ENCODE measurements around the gene MGAT4B. TPM values are rescaled to one million over a fixed set of nuclear protein-coding genes. Genes with fewer than 3 reads are reported as not detected.

MGAT4B gene
- total RNA-seq, 1 donor from 2014 or later = 160 TPM

- intact Hi-C loops (cut with DNase I) = no loop called here
- no peak for DNase-seq (ENCODE audit: low spot score)
Observed at GRCh38 chr5:179828756-179829421, 22.2 kb upstream of the MGAT4B start.

- intact Hi-C loops (cut with DNase I) = no loop called here
- DNase-seq (ENCODE audit: low spot score) = no peak
Observed at GRCh38 chr5:179827680-179828079, 21.0 kb upstream of the MGAT4B start.

- no peak for DNase-seq (ENCODE audit: low spot score)
- intact Hi-C loops (cut with DNase I) = no loop called here
Observed at GRCh38 chr5:179825655-179826182, 19.1 kb upstream of the MGAT4B start.

GRCh38 chr5:179824745-179825112 is 18.1 kb upstream of the MGAT4B start:
- intact Hi-C loops (cut with DNase I) = no loop called here
- no peak for DNase-seq (ENCODE audit: low spot score)

DNA sequence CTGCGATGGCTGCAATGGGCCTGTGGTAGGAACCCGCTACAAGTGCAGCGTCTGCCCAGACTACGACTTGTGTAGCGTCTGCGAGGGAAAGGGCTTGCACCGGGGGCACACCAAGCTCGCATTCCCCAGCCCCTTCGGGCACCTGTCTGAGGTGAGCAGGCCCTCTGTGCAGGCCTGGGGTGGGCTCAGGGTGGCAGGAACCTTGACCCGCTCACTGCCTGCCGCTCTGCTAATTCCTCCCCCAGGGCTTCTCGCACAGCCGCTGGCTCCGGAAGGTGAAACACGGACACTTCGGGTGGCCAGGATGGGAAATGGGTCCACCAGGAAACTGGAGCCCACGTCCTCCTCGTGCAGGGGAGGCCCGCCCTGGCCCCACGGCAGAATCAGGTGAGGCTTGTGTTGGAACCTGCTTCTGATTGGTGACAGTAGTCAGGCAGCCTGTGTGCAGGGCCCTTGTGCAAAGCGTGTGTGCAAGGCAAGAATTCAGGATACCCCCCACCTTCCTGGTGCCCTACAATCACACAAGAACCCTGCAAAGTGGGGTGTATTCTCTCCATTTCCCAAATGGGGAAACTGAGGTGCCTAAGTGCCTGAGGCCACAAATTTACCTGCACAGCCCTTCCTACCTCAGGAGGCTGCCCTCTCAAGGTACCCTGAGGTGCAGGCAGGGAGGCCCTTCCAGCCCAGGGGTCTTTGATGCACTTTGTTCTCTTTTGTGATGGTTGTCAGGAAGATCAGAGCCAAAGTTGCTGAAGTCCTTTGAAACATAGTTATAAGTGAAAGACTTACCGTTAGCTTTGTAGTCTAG is 17.5 kb upstream of the MGAT4B start:
- intact Hi-C loops (cut with DNase I) = no loop called here
- DNase-seq (ENCODE audit: low spot score) = no peak

DNA sequence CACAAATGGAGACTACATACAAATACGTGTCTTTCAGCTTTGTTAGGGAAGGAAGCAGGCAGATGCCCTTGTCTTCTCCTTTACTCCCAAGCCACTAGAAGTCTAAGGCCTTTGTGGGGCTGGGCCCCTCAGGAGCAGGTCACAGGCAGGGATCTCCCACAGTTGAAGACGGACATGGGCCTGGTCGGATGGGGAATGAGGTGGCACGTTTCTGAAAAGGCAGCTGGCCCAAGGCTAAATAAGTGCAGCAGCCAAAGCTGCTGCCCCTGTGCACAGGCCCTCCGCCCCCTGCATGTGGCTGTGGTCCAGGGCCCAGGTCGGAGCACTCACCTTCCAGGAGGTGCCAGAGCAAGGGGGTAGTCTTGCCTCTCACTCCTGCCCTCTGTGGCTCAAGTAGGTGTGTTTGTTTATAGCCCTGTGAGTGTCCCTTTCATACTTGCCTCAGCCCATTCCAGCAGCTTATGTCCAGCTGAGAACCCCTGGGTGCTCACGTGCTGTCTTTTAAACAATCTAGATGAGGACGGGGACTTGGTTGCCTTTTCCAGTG is 15.9 kb upstream of the MGAT4B start:
- no peak for DNase-seq (ENCODE audit: low spot score)
- intact Hi-C loops (cut with DNase I) = no loop called here

DNA sequence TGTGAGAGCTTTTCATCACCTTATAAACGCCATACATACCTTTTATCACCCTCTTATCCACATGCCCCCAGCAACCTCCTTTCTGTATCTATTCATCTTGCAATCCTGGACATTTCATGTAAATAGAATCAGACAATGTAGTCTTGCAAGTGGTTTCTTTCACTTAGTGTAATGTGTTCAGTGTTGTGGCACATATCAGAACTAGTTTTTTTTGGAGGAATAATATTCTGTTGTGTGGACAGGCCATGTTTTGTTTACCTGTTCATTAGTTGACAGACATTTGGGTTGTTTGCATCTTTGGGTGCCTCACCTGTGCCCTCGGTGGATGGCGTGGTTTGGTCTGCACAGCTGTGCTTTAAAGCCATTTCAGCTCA is 15.4 kb upstream of the MGAT4B start:
- intact Hi-C loops (cut with DNase I) = no loop called here
- no peak for DNase-seq (ENCODE audit: low spot score)

DNA sequence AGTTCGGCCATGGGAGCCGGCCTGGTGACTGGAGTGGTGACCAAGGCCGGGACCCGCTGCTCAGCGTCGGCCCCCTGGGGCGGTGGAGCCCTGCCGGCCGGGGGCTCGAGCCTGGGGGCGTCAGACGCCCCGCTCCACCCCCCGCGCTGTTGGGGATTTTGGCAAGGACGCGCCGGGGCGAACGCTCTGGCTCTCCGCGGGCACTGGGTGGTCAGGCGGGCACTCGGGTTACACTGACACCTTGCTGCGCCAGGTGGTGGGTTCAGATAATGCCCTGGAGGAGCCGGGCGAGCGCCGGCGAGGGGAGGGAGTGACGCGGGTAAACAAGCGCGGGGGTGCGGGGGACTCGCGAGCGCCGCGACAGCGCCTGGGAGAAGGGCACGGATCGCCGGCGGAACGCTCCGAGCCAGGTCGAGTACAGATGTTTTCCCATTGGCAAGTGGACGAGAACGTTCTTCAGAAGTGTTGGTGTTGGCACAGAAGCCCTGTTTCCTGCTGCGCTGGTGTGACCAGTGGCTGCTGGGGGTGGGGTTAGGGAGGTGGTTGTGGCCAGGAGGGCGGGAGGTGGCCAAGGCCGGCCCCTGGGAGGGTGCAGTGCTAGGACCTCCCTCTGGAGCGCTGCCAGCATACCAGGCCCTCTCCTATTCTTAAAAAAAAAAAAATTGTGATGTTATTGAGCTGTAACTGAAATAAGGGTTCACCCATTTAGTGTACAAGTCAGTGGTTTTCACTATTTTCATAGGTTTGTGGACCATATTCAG is 14.8 kb upstream of the MGAT4B start:
- DNase-seq (ENCODE audit: low spot score) = peak; percentile 98
- intact Hi-C loops (cut with DNase I) = loop anchor here (1.0 kb wide), 1 partner anchor 15 kb away; the partner anchor contains the start of gene MGAT4B

DNA sequence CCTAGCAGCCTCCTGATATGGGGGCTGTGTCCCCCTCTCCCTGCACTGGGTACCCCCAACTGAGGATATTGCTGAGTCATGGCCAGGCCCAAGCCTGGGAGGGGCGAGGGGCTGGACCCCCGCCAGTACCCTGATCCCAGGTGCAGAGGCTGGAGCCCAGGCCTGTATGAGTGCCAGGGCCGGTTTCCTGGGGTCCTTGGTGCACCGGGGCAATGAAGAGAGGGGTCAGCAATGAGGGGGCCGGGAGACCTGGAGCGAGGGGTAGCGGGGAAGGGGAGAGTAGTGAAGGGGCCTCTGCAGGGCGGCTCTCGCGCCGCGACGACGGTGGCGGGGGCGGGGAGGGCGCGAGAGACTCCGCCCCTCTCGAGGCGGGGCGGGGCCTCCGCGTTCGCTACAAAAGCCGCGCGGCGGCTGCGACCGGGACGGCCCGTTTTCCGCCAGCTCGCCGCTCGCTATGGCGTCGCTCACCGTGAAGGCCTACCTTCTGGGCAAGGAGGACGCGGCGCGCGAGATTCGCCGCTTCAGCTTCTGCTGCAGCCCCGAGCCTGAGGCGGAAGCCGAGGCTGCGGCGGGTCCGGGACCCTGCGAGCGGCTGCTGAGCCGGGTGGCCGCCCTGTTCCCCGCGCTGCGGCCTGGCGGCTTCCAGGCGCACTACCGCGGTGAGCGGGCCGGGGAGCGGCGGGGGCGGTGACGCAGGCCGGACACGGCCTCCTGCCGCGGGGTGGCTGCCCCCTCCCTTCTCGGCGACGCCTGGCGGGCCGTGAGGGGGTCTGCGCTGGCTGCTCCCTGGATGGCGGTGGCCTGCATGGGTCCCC is 14.0 kb upstream of the MGAT4B start, which contains the start of gene SQSTM1:
TSS of gene SQSTM1 (plus strand) at position 423 of the 815 bp plus-strand sequence. CDS start at position 455, 32 bp downstream.
- DNase-seq (ENCODE audit: low spot score) = peak; percentile 94
- intact Hi-C loops (cut with DNase I) = loop anchor here (1.0 kb wide), 1 partner anchor 14 kb away; the partner anchor contains the start of gene MGAT4B

DNA sequence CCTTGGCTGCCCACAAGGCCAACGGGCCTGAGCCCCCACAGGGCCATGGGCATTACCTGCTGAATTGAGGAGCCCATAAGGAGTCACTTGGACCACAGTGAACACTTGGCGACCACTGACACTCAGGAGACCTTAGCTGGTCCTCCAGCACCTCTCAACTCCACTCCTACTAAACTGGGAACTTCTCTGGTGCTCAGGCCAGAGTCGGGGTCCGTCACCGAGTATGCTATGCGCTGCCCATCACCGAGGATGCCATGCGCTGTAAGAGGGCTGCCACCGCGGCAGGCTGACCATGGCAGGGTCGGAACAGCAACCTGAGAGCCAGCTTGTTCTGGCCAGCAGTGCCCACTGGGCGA is 13.4 kb upstream of the MGAT4B start:
- DNase-seq (ENCODE audit: low spot score) = no peak
- intact Hi-C loops (cut with DNase I) = no loop called here

- intact Hi-C loops (cut with DNase I) = loop anchor here (2.0 kb wide), 1 partner anchor 39 kb away; the partner anchor contains the start of gene MRNIP
- DNase-seq (ENCODE audit: low spot score) = peak; percentile 90
Observed at GRCh38 chr5:179819296-179820126, 12.8 kb upstream of the MGAT4B start.

DNA sequence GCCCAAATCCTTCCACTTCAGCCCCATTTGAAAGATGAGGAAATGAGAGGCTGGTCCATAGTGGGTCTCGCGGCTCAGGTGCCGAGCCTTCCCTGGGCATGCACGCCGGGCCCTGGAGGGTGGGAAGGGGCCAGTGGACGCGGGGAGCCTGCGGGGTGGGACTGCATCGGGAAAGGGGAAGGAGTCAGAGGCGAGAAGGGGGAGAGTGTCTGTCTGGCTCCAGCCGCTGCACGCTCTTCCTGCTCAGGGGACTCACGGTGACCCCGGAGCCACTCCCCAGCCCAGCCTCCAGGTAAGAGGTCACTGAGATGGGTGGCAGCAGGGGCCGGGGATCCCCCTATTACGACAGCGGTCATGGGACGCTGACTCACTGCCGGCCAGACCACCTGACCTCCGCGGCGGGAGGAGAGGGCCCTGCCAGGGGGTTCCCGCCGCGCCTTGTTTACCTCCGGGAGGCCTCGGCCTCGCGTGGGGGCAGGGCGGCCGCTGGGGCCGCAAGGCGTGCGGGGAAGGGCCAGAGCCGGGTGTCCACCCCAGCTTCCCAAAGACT is 12.2 kb upstream of the MGAT4B start:
- DNase-seq (ENCODE audit: low spot score) = peak; percentile 97
- intact Hi-C loops (cut with DNase I) = loop anchor here (2.0 kb wide), 1 partner anchor 40 kb away; the partner anchor contains the start of gene MRNIP

DNA sequence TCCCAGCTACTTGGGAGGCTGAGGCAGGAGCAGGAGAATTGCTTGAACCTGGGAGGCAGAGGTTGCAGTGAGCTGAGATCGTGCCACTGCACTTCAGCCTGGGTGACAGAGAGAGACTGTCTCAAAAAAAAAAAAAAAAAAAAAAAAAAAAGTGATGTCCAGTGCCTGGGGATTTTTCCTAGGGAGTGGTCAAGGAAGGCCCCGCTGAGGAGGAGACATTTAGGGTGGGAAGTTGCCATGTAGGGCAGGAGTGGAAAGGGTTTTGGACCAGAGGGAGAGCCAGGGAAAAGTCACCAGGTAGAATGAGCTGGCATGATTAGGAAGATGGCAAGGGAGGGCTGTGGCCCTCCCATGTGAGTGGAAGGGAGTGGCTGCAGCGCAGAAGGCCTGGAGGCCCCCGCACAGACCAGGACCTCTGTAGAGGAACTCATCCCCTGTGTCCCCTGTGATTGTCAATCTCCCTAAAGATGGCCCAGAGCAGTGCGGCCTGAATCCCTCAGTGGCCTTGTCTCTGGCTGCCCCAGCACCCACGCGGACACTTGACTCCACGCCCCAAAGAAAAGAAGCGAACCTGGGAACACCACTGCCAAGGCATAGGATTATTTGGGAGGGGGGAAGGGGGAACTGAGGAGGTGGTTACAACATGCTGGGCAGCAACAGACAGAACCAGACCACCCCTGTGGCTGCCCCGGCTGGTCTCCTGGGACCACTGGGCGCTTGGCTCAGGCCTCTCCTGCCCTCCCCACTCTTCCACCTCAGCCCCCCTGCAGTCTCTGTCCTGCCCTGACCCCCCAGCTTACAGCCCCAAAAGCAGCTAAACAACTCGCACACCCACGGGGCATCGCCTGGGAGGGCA is 11.5 kb upstream of the MGAT4B start:
- no peak for DNase-seq (ENCODE audit: low spot score)
- intact Hi-C loops (cut with DNase I) = loop anchor here (2.0 kb wide), 1 partner anchor 41 kb away; the partner anchor contains the start of gene MRNIP

DNA sequence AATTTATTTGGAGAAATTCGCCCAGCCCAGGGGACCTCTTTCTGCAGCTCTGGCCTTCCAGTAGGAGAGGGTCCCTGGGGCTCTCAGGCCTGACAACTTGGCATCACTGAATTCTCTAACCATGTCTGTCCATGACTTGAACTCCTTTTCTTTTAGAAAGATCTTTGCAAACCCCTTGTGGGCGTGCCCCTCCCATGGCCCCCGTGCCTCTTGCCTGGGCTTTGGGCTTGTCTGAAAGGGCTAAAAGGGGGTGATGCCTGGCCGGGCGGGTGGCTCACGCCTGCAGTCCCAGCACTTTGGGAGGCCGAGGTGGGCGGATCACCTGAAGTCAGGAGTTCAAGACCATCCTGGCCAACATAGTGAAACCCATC is 10.8 kb upstream of the MGAT4B start:
- intact Hi-C loops (cut with DNase I) = no loop called here
- DNase-seq (ENCODE audit: low spot score) = no peak

GRCh38 chr5:179816796-179817469 is 10.3 kb upstream of the MGAT4B start:
- no peak for DNase-seq (ENCODE audit: low spot score)
- intact Hi-C loops (cut with DNase I) = no loop called here

GRCh38 chr5:179816401-179816795 is 9.7 kb upstream of the MGAT4B start:
- no peak for DNase-seq (ENCODE audit: low spot score)
- intact Hi-C loops (cut with DNase I) = no loop called here
